Right cardiac atrium (tissue), 5 donors: ENCODE results near the gene DUSP15. TPM values are rescaled to one million over a fixed set of nuclear protein-coding genes. Genes with fewer than 3 reads are reported as not detected.
A peak's percentile ranks its signal among the peaks of the same experiment; 100 is the strongest.
"Not testable (repeated sequence)": the region's sequence is repeated elsewhere in the genome, so short reads cannot be mapped to it uniquely, and the experiment has no call there.

Experiments used
- ATAC-seq, 2 donors: fragments of 200-7000 bp; cut with Tn5 transposase; one replicate each; pipeline versions ENCODE4 v1.8.0 to v1.9.1; 2020; ENCODE audit warnings: moderate library complexity in 2 of 2, mild to moderate bottlenecking in 1 of 2
- DNase-seq, 3 donors: peaks; one replicate each; pipeline ENCODE4 v3.0.0-alpha.2; 2020
- H3K27ac ChIP-seq: one replicate; pipeline ENCODE4 v1.5.1; 2013; ENCODE audit warnings: mild to moderate bottlenecking, low read length, control low read depth, moderate library complexity
- H3K27me3 ChIP-seq: one replicate; pipeline ENCODE4 v1.6.1; 2013; ENCODE audit not compliant: control insufficient read depth, insufficient read depth
- H3K4me1 ChIP-seq: one replicate; pipeline ENCODE4 v1.6.1; 2013; ENCODE audit warnings: low read length; ENCODE audit not compliant: control insufficient read depth, insufficient read depth
- H3K4me3 ChIP-seq: one replicate; pipeline ENCODE4 v1.5.1; 2013; ENCODE audit warnings: low read length, control low read depth
- H3K9me3 ChIP-seq: one replicate; pipeline ENCODE4 v1.6.1; 2013; ENCODE audit warnings: low read length; ENCODE audit not compliant: control insufficient read depth
- WGBS: extraction: QIAGEN DNeasy Blood & Tissue Kit; methylation state at CpG from one replicate; pipeline ENCODE4 v1.1.7; 2013; 5-methylcytosine and 5-hydroxymethylcytosine counted together
- intact Hi-C, 4 donors: fragments of 100-400 bp; cut with DNase I; formaldehyde crosslinking; loops; one replicate each; pipeline versions ENCODE4 v1.11.0 to v1.14.0; 2022 to 2023
- polyA plus RNA-seq: library from polyadenylated mRNA; stranded (reverse); fragments of 200-250 nt; gene quantifications from one replicate; pipeline ENCODE4 v1.2.3, GENCODE V29; 2013
- total RNA-seq, 4 donors: library from RNA; stranded (reverse); fragmentation: NEBNext Ultra II Directional; extraction: Animal tissue kit (Norgen Biotek cat#: 25700); gene quantifications; one replicate each; pipeline ENCODE4 v1.2.1, GENCODE V29; 2021
- donor health status: healthy with polysubstance abuse.
- donor health status: DM: no; HTN: yes; CAD: no.
- donor health status: DM: no; HTN: no; CAD: no.
- donor health status: DM: no; HTN: yes; CAD: no; lungs with severe emphysema.
- donor health status: DM: yes; HTN: yes; CAD: no.

The DUSP15 gene
- total and polyA plus RNA-seq, 5 donors: 6.6 to 11.0 (median 7.2) TPM

DNA sequence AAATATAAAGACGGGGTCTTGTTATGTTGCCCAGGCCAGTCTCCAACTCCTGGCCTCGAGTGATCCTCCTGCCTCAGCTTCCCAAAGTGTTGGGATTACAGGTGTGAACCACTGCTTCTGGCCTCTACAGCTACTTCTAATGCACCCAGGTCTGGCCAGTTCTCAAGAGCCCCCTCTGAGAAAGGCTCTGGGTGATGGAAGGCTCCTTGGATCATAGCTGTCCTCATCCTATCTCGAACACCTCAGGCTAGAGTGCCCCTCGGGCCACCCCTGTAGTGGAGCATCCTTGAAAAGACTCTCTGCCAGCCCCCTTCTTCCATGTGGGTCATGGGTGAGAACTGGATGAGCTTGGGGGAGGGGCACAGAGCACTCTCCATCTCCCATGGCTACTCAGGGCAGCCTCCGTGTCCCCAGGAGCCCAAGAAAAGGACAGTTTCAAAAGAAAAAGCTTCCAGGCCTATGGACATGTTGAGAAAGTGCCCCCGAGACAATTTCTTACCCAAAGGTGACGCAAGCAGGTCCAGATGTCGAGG, 51.9 kb downstream of the DUSP15 start:
- Histone ChIP-seq H3K4me3 (no peak overlapping the region), H3K9me3 (no peaks in the 10 kb centered on the region), H3K27me3 (no peaks in the 10 kb centered on the region), H3K27ac (no peak overlapping the region), H3K4me1 (peaks cover 2% of the 10 kb centered on the region)
- ATAC-seq: no peak
- DNase-seq: no peak
- intact Hi-C loops: no loop called here
- WGBS: 84% methylated on average over 8 of the region's 8 CpGs

- 90% methylated on average over 5 of the region's 5 CpGs for WGBS
- intact Hi-C loops: no loop called here
- Histone ChIP-seq H3K9me3 (no peaks in the 10 kb centered on the region), H3K4me1 (peaks cover 3% of the 10 kb centered on the region), H3K27me3 (no peaks in the 10 kb centered on the region), H3K27ac (no peak overlapping the region), H3K4me3 (no peak overlapping the region)
- DNase-seq (no peak), ATAC-seq (no peak)
These were observed 52.9 kb downstream of the DUSP15 start for GRCh38 chr20:31817461-31817860.

DNA sequence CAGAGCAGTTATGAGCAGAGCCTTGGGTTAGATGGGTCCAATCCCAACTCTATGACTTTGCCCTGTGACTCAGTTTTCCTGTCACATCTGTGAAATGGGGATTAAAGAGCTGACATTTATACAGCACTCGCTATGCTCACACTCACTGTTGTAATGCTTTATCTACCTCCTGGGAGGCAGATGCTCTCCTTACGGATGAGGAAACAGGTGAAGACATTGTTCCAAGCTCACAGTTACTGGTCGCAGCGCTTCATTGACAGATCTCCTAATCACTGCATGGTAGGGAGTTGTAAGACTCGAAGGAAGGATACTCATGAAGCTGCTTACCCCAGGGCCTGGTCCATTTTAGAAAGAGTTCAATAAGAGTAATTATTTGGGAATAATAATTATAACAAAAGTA, 54.1 kb downstream of the DUSP15 start:
- peaks cover 12% of the 10 kb centered on the region for H3K4me1 ChIP-seq
- no peak overlapping the region for H3K4me3 ChIP-seq
- H3K27ac ChIP-seq: no peak overlapping the region
- 92% methylated on average over 5 of the region's 5 CpGs for WGBS
- no peaks in the 10 kb centered on the region for H3K9me3 ChIP-seq
- intact Hi-C loops: no loop called here
- H3K27me3 ChIP-seq: no peaks in the 10 kb centered on the region
- ATAC-seq (no peak), DNase-seq (no peak)

DNA sequence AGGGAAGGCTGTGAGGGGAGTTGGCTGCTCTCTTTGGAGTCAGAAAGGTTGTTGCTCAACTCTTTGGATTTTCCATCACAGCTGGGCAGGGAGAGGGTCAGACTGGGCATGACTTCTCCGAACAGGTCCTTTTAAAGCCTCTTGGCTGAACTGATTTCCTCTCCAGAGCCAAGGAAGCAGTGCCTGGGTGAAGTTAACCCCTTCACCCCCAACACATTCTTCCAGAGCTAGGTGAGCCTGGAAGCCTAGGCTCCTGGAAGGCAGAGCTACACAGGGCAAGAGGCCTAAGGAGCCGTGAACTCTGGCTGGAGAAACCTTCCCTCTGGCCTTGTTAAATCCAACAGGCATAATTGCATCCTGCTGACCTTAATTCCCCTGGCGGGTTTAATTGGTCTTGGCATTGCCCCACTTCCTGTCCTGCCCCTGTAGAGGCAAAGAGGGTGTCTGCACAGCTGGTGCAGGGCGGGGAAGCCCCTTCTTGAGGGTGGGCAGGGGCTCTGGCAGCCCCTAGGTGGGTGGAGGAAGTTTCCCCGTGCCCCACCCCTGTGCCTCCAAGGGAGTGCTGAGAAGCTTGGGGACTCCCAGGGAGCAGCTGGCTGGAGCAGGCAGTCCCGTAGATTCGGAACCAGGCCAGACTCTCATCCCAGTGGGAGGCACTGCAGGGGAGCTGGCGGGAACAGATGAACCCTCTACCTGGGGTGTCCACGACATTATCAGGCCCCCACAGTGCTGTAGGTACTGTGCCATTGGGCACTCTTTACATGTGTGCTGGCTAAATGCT, 54.7 kb downstream of the DUSP15 start:
- WGBS: 32% methylated on average over 9 of the region's 9 CpGs
- ATAC-seq: peak; percentile 13 to 36
- Histone ChIP-seq H3K27ac (no peak overlapping the region), H3K4me1 (peaks cover 13% of the 10 kb centered on the region), H3K9me3 (no peaks in the 10 kb centered on the region), H3K27me3 (no peaks in the 10 kb centered on the region), H3K4me3 (no peak overlapping the region)
- DNase-seq: no peak
- intact Hi-C loops: no loop called here

DNA sequence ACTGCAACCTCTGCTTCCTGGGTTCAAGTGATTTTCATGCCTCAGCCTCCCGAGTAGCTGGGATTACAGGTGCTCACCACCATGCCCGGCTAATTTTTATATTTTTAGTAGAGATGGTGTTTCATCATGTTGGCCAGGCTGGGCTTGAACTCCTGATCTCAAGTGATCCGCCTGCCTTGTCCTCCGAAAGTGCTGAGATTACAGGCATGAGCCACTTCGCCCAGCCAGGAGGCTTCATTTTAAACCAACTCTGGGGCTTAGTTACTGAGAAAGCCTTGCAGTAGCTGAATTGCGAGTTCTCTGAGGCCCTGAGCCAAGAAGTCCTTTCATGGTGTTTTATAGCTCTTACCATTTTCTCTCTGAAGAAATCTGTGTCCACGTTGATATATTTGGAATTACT, 56.2 kb downstream of the DUSP15 start:
- 84% methylated on average over 7 of the region's 7 CpGs for WGBS
- intact Hi-C loops, H3K27ac ChIP-seq, H3K27me3 ChIP-seq, H3K4me3 ChIP-seq, DNase-seq, ATAC-seq, H3K9me3 ChIP-seq: not testable (repeated sequence)
- H3K4me1 ChIP-seq: peaks cover 13% of the 10 kb centered on the region

DNA sequence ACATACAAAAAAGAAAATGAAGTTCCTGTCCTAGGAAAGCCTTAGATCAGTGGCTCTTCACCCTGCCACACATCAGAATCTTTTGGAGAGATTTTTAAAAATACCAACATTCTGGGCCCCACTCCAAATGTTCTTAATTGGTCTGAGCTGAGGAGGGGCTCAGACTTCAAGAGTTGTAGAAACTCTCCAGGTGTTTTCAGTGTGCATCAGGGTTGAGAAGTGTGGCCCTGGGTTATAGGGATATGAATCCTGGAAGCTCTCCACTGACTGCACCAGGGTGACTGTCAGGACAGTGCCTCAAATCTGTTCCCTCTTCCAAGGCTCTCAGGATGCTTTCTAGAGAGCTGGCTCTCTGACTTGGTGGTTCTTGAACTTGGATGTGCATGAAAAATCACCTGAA, 56.7 kb downstream of the DUSP15 start:
- intact Hi-C loops: no loop called here
- ATAC-seq: no peak

DNA sequence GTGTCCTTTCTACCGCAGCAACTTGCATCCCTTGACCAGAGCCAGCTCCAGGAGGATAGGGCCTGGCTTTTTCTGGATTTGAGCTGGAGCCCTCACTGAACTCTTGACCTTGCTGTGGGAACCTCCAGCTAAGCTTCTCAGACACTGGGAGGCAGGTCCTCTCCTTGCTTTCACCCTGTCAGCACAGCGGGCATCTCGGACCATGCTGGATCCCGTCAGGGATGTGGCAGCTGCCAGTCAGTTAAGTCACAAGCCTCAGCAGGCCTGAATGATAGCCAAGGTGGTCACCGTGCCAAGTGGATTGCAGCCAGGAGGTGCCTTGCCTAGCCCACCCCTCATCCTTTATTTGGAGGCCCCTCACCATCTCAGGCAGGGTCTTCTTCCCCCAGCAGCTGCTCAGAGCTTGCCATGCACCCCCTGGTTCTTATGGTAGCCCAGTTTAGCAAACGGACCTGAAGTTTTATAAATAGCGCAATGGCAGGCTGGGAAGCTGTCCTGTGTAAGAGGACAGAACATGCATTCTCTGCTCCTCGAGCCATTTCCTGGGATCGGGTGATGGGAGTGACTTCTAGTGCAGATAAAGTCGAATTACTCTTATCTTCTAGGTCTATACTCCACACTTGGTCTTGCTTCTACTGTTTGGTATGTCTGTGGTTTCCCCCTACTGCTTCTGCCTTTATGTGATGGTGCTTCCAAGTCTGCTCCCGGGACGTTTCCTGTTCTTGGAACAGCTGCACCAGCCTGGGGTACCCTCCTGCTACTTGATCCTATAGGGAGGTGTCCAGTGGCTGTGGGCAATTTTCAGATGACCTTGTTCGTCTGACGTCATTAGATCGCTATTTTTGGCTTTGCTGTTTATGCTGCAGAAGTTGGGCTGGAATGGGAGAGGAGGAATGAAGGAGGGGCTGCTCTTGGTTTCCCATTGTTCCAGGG, 58.3 kb downstream of the DUSP15 start:
- H3K27me3 ChIP-seq: no peaks in the 10 kb centered on the region
- no peaks in the 10 kb centered on the region for H3K9me3 ChIP-seq
- H3K27ac ChIP-seq: peak overlapping the region; percentile 85
- DNase-seq (peak in 1 of 3 donors; percentile 54), ATAC-seq (peak; percentile 27 to 46)
- 31% methylated on average over 15 of the region's 15 CpGs for WGBS
- no peak overlapping the region for H3K4me3 ChIP-seq
- intact Hi-C loops: no loop called here
- peaks cover 13% of the 10 kb centered on the region for H3K4me1 ChIP-seq

More for the DNA sequence above, 56.7 kb downstream of the DUSP15 start:
- Histone ChIP-seq H3K27ac (no peak overlapping the region), H3K27me3 (no peaks in the 10 kb centered on the region), H3K9me3 (no peaks in the 10 kb centered on the region), H3K4me3 (no peak overlapping the region), H3K4me1 (peaks cover 13% of the 10 kb centered on the region)
- no peak for DNase-seq

DNA sequence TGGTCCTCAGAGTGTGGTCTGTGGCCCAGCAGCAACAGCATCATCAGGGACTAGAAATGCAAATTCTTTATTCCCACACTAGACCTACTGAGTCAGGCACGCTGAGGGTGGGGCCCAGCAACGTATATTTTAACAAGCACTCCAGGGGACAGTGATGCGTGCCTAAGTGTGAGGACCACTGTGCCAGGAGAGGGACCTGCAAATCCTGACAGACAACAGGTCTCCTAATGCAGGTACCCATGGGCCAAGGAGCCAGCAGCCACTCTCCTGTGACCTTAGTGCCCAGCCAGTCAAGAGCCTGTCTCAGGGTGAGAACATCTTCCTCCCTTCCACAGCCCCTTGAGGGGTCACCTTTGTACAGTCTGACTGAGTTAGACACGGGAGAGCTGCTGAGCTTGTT, 59.1 kb downstream of the DUSP15 start:
- H3K27ac ChIP-seq: peak overlapping the region; percentile 85
- DNase-seq (no peak), ATAC-seq (no peak)
- H3K27me3 ChIP-seq: no peaks in the 10 kb centered on the region
- intact Hi-C loops: no loop called here
- no peak overlapping the region for H3K4me3 ChIP-seq
- WGBS: 76% methylated on average over 4 of the region's 4 CpGs
- H3K9me3 ChIP-seq: no peaks in the 10 kb centered on the region
- H3K4me1 ChIP-seq: peaks cover 18% of the 10 kb centered on the region

Other genes starting within 250 kb of the DUSP15 start
- gene COX4I2, start 232.6 kb downstream of the DUSP15 start, total RNA-seq: 10 to 100 TPM in 1 of 4 donors, 1 to 10 TPM in 3; 3.1 to 13.2 (median 9.0) TPM
- gene COX4I2, start 232.6 kb downstream of the DUSP15 start, polyA plus RNA-seq: 29.5 TPM
- gene BCL2L1, start 147.7 kb downstream of the DUSP15 start, total RNA-seq: 10 to 100 TPM; 39.9 to 56.9 (median 46.1) TPM
- gene BCL2L1, start 147.7 kb downstream of the DUSP15 start, polyA plus RNA-seq: 46.0 TPM
- gene TPX2, start 131.2 kb downstream of the DUSP15 start, total RNA-seq: 1 to 10 TPM in 2 of 4 donors, under 1 TPM in 2; 0.67 to 2.5 (median 1.5) TPM
- gene TPX2, start 131.2 kb downstream of the DUSP15 start, polyA plus RNA-seq: 0.41 TPM
- 1 to 10 TPM in 1 of 4 donors, under 1 TPM in 3; 0.51 to 2.0 (median 0.83) TPM for gene MYLK2, start 51.2 kb downstream of the DUSP15 start, total RNA-seq
- 0.54 TPM for gene MYLK2, start 51.2 kb downstream of the DUSP15 start, polyA plus RNA-seq
- gene FOXS1, start 24.9 kb downstream of the DUSP15 start, total RNA-seq: 1 to 10 TPM; 2.0 to 4.3 (median 3.5) TPM
- 3.0 TPM for gene FOXS1, start 24.9 kb downstream of the DUSP15 start, polyA plus RNA-seq
- under 1 TPM in 2 of 4 donors, not detected in 2; 0.15 to 0.19 TPM for gene TTLL9, start 107 bp upstream of the DUSP15 start, total RNA-seq
- 0.14 TPM for gene TTLL9, start 107 bp upstream of the DUSP15 start, polyA plus RNA-seq
- 1 to 10 TPM; 7.4 to 8.8 (median 8.6) TPM for gene PDRG1, start 81.5 kb upstream of the DUSP15 start, total RNA-seq
- 11.9 TPM for gene PDRG1, start 81.5 kb upstream of the DUSP15 start, polyA plus RNA-seq
- gene XKR7, start 97.6 kb upstream of the DUSP15 start, total RNA-seq: not detected
- under 0.01 TPM for gene XKR7, start 97.6 kb upstream of the DUSP15 start, polyA plus RNA-seq
- gene CCM2L, start 139.9 kb upstream of the DUSP15 start, total RNA-seq: 1 to 10 TPM; 5.6 to 9.6 (median 7.8) TPM
- 10.3 TPM for gene CCM2L, start 139.9 kb upstream of the DUSP15 start, polyA plus RNA-seq
- 1 to 10 TPM; 5.1 to 9.0 (median 7.8) TPM for gene HCK, start 181.7 kb upstream of the DUSP15 start, total RNA-seq
- 2.2 TPM for gene HCK, start 181.7 kb upstream of the DUSP15 start, polyA plus RNA-seq
- 10 to 100 TPM; 31.4 to 42.5 (median 35.0) TPM for gene TM9SF4, start 239.2 kb upstream of the DUSP15 start, total RNA-seq
- gene TM9SF4, start 239.2 kb upstream of the DUSP15 start, polyA plus RNA-seq: 20.2 TPM